Measurements from ENCODE around the gene C1QTNF3.

- TF ChIP-seq, protein P1, sequence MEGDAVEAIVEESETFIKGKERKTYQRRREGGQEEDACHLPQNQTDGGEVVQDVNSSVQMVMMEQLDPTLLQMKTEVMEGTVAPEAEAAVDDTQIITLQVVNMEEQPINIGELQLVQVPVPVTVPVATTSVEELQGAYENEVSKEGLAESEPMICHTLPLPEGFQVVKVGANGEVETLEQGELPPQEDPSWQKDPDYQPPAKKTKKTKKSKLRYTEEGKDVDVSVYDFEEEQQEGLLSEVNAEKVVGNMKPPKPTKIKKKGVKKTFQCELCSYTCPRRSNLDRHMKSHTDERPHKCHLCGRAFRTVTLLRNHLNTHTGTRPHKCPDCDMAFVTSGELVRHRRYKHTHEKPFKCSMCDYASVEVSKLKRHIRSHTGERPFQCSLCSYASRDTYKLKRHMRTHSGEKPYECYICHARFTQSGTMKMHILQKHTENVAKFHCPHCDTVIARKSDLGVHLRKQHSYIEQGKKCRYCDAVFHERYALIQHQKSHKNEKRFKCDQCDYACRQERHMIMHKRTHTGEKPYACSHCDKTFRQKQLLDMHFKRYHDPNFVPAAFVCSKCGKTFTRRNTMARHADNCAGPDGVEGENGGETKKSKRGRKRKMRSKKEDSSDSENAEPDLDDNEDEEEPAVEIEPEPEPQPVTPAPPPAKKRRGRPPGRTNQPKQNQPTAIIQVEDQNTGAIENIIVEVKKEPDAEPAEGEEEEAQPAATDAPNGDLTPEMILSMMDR (conservative IDR thresholded peaks at IDR 0.05; ENCODE audit: low read depth in 2 of 2), result no peak
- no peak for TF ChIP-seq STAT1 (IDR thresholded peaks at IDR 0.05; ENCODE audit: unreplicated experiment)
- no peak for TF ChIP-seq ZNF114 (CRISPR knock-in tag; IDR thresholded peaks at IDR 0.05)
- TF ChIP-seq POLR2AphosphoS5 (IDR thresholded peaks at IDR 0.05; ENCODE audit: low read depth), result no peak
- TF ChIP-seq EZH2phosphoT487 (IDR thresholded peaks at IDR 0.05; ENCODE audit: unreplicated experiment), result no peak
- no peak for TF ChIP-seq CREB1 (CRISPR knock-in tag; IDR thresholded peaks at IDR 0.05; ENCODE audit: low read depth)
- TF ChIP-seq, protein P2, sequence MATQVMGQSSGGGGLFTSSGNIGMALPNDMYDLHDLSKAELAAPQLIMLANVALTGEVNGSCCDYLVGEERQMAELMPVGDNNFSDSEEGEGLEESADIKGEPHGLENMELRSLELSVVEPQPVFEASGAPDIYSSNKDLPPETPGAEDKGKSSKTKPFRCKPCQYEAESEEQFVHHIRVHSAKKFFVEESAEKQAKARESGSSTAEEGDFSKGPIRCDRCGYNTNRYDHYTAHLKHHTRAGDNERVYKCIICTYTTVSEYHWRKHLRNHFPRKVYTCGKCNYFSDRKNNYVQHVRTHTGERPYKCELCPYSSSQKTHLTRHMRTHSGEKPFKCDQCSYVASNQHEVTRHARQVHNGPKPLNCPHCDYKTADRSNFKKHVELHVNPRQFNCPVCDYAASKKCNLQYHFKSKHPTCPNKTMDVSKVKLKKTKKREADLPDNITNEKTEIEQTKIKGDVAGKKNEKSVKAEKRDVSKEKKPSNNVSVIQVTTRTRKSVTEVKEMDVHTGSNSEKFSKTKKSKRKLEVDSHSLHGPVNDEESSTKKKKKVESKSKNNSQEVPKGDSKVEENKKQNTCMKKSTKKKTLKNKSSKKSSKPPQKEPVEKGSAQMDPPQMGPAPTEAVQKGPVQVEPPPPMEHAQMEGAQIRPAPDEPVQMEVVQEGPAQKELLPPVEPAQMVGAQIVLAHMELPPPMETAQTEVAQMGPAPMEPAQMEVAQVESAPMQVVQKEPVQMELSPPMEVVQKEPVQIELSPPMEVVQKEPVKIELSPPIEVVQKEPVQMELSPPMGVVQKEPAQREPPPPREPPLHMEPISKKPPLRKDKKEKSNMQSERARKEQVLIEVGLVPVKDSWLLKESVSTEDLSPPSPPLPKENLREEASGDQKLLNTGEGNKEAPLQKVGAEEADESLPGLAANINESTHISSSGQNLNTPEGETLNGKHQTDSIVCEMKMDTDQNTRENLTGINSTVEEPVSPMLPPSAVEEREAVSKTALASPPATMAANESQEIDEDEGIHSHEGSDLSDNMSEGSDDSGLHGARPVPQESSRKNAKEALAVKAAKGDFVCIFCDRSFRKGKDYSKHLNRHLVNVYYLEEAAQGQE (IDR thresholded peaks at IDR 0.05; ENCODE audit: unreplicated experiment), result no peak
- no peak for TF ChIP-seq JUNB (IDR thresholded peaks at IDR 0.05; ENCODE audit: unreplicated experiment)
- no peak for TF ChIP-seq ZNF331 (CRISPR knock-in tag; IDR thresholded peaks at IDR 0.05; ENCODE audit: low read depth)
- no peak for TF ChIP-seq EZH2 (IDR thresholded peaks at IDR 0.05; ENCODE audit: low read depth, unreplicated experiment)
- TF ChIP-seq, protein P3, sequence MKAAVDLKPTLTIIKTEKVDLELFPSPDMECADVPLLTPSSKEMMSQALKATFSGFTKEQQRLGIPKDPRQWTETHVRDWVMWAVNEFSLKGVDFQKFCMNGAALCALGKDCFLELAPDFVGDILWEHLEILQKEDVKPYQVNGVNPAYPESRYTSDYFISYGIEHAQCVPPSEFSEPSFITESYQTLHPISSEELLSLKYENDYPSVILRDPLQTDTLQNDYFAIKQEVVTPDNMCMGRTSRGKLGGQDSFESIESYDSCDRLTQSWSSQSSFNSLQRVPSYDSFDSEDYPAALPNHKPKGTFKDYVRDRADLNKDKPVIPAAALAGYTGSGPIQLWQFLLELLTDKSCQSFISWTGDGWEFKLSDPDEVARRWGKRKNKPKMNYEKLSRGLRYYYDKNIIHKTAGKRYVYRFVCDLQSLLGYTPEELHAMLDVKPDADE (IDR thresholded peaks at IDR 0.05), result no peak
Measured at GRCh38 chr5:34009610-34010009, 33.4 kb downstream of the C1QTNF3 start.

Data from GM23338 (cell line).